ENCODE data around the gene RTN4IP1.

GRCh38 chr6:106568530-106568929 is 60.8 kb downstream of the RTN4IP1 start:
- TF ChIP-seq CTCF (conservative IDR thresholded peaks at IDR 0.05) = no peak
- TF ChIP-seq ZFX (IDR thresholded peaks at IDR 0.05) = no peak
